ENCODE data around the gene C19orf73.
A peak's percentile ranks its signal among the peaks of the same experiment; 100 is the strongest.

C19orf73 gene

DNA sequence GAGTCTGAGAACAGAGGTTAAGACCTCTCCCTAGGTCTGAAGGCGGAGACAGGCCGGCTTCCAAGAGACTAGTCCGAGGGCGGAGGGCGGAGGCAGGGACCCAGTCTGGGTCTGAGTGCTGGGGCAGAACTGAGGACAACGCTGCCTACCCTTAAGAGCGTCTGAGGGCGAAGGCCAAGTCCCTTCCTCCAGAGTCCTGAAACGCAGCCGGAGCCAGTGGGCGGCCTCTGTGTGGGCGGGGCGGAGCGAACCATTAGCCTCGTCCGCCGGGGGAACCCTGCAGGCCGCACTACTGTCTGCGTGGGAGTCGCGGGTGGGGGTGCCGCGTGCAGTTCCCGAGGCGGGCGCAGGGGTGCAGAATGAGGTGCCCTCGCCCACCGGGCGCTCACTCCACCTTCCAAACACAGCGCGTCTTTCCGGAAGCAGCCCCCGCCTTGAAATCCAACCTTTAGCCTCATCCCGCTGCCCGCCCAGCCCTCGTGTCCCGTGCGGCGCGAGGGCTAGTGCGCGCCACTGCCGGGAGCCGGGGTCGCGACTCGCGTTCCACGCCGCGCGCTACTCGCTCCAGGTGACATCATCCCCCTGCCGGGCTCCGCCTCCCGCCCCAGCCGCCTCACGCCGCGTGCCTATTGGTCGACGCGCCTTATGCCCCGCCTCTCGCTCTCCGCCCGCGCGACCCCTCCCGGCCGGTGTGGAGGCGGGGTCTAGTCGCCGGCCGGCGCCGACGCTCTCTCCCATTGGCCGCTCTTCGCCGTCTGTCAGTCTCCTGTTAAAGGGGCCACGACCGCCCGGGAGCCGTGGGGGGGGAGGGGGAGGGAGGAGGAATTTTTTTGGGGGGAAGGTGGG lies at the start of gene C19orf73:
Gene C19orf73 (minus strand): TSS at position 579 of the 846 bp plus-strand sequence. CDS start 121 bp downstream, at position 458.
- DNase-seq = peak; percentile 91 to 99 (median 94)

DNA sequence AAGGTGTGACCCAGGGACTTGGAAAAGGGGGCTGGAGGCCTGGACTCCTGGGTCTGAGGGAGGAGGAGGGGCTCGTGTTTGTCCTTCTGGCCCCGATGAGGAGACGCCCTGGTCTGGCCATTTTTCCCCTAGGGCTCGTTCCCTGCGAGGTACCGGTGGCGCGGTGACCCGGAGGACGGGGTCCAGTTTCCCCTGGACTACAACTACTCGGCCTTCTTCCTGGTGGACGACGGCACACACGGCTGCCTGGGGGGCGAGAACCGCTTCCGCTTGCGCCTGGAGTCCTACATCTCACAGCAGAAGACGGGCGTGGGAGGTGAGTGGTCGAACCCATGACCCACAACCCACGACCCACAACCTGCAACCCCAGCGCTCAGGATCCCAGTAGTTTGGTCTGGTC lies 49.5 kb upstream of the C19orf73 start:
- DNase-seq = no peak

DNA sequence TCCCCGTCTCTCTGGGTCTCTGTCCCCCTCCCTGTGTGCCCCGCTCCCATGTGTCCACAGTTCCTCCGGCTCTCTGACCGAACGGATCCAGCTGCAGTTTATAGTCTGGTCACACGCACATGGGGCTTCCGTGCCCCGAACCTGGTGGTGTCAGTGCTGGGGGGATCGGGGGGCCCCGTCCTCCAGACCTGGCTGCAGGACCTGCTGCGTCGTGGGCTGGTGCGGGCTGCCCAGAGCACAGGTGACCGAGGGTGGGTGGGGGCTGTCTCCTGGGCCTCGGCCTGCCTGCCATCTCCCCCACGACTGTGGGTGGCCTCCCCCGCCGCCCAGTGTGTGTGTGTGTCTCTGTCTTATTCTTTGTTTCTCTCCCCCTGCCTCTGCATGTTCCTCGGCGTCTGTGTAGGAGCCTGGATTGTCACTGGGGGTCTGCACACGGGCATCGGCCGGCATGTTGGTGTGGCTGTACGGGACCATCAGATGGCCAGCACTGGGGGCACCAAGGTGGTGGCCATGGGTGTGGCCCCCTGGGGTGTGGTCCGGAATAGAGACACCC lies 49.0 kb upstream of the C19orf73 start:
- DNase-seq = no peak

GRCh38 chr19:49165865-49166301 lies 46.9 kb upstream of the C19orf73 start:
- DNase-seq = no peak

DNA sequence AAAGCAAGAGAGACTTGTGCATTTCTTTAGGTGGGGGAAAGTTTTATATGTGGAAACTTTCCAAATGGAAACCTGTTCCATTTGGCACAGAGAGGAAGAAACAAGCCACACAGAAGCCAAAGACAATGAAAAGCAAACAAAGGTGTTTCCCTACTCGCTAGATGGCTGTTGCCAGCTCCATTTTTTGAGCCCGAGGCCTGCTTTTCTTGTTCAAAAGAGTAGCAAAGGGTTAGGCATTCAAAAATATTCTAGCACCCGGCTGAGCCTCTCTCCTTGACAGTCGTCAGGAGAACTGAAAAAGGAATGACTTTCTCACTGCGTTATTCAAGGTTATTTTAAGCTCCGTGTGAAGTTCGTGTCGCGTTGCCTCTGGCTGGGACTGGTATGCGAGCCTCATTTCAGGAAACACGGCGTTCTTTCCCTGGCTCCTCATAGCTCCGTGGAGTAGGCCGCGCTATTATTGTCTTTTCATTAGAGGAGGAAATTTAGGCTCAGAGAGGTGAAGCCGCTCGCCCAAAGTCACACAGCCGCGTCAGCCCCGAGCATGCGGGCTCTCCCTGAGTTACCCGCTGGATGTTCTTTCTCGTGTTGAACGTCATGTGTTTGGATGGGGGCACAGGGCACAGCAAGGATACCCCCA lies 46.3 kb upstream of the C19orf73 start:
- DNase-seq = no peak

DNA sequence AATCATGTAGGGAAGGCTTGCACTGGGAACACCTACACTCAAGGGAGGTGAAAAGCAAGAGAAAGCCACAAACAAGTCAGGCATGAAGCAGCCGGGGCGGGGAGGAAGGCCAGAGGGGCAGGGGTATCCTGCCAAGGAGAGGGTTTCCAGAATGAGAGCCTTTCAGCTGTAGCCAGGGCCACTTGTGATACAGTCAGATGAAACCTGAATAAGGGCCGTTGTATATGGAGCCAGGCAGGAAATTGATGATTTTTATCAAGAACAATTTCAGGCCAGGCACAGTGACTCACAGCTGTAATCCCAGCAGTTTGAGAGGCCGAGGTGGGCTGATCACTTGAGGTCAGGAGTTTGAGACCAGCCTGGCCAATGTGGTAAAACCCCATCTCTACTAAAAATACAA lies 43.0 kb upstream of the C19orf73 start:
- no peak for DNase-seq

DNA sequence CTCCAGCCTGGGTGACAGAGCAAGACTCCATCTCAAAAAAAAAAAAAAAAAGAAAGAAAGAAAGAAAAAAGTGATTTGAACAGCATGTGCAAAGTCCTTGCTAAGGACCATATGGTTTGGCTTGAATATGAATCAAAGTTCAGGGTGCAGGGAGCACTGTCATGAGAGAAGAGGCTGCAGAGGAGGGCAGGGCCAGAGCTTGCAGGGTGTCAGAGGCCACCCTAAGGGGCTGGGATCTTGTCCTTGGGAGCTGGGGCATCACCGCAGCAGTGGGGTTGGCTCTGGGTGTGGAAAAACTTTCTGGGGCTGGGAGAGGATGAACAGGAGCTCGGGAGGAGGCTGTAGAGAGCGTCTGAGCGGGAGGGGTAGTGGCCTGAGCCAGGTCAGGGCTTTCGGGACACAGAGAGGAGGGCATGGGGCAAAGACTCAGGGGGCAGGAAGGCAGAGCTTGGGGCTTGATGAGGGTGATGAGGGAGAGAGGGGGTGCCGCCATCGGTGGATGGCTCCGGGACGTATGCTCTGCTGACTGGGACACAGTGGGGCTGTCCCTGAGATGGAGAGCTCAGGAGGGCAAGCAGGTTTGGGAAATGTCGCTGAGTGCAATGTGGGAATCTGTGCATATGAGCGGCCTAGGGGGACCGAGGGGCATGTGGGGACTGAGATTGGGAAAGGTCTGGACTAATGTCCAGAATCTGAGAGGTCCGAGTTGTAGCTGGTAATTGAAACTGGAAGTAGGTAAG lies 41.7 kb upstream of the C19orf73 start:
- no peak for DNase-seq

DNA sequence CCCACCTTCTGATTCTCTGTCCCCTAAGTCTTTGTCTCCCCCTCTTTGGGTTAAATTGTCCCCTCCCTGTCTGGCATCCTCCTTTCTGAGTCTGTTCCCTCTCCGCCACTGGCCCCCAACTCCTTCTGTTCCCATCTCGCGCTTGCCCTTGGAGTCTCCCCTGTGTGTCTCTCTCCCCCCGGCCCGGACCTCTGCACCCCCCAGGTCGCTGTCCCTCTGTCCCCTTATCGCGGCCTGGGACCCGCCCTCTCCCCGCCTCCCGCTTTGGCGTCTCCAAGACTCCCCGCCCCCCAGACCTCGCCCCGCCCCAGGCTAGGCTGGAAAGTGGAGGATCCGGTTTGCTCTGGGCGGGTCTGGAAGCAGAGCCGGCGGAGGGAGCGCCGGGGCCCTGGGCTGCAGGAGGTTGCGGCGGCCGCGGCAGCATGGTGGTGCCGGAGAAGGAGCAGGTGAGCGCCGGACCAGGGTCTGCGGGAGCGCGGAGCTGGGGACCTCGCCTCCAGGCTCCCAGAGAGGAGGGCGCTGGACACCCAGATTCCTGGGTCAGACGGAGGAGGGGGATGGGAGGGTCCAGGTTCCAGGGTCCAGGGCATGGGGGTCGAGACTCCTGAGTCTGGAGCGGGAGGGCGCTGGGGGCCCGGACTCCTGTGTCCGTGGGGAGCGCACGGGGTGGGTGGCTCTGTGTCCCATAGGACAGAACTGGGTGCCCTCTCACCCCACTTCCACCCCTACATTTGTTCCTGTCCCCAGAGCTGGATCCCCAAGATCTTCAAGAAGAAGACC lies 38.7 kb upstream of the C19orf73 start, which contains the start of gene TRPM4:
Gene TRPM4 (plus strand): TSS at position 348 of the 780 bp plus-strand sequence. CDS start 75 bp downstream, at position 423.
- peak in 3 of 6 experiments; percentile 6 to 33 (median 12) for DNase-seq

- no peak for DNase-seq
Observed at GRCh38 chr19:49155820-49156346, 36.9 kb upstream of the C19orf73 start.

DNA sequence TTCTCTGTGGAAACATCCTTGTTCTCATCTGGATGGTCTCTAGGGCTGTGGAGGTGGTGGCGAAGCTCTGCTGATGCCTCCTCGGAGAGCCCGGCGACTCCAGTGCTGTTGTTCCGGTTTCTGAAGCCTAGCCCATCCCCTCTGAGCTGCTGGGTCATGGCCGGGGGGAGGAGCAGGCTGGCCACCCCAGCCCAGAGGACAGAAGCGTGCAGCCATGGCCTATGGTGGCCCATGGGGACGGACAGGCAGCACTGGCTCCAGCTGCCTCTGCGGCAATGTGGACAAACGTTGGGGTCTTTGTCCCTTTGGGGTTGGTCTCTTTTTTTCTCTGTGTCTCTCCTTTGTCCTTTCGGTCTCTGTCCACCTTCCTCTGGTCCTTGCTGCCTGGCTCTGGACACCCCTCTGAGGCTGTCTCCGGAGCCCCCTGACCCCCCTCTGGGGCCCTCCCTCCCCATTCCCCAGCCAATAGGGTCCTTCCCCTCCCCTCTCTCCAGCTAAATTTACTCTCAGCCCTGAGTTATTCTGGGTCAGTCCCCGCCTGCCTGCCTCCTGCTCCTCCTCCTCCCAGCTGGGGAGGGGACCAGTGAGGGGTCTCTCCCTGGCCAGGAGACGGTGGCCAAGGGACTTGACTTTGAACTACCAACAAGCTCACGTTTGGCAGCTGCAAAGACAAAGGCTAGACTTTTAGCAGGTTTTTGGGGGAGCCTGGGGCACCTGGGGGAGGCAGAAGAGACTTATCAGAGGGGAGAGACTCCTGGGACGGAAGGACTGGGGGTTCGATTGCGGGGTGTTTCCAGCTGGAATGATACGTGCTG lies 36.3 kb upstream of the C19orf73 start, which contains the start of gene HRC:
Gene HRC (minus strand): TSS at position 392 of the 815 bp plus-strand sequence. CDS start 159 bp downstream, at position 233.
- DNase-seq = no peak

- no peak for DNase-seq
Observed at GRCh38 chr19:49154279-49154678, 35.3 kb upstream of the C19orf73 start.

- no peak for DNase-seq
Observed at GRCh38 chr19:49153167-49153809, 34.3 kb upstream of the C19orf73 start.

DNA sequence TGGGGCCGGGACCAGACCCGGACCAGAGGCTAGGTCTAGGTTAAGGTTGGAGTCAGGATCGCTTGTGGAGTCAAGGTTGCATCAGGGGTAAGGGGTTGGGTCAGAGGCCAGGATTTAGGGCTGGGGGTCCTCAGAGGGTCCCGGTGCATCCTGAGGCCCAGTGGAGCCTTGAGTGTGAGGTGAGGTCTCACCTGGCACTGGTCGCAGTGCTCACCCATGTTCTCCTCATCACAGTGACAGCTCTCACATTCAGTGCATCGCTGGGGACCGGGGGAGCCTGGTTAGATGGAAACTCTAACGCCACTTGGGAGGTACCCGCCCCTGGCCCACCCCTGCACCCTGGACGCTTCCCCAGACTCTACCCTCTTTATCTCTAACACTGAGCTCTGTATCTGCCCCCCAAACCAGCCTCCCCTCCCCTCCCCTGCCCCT lies 33.2 kb upstream of the C19orf73 start:
- DNase-seq = no peak

DNA sequence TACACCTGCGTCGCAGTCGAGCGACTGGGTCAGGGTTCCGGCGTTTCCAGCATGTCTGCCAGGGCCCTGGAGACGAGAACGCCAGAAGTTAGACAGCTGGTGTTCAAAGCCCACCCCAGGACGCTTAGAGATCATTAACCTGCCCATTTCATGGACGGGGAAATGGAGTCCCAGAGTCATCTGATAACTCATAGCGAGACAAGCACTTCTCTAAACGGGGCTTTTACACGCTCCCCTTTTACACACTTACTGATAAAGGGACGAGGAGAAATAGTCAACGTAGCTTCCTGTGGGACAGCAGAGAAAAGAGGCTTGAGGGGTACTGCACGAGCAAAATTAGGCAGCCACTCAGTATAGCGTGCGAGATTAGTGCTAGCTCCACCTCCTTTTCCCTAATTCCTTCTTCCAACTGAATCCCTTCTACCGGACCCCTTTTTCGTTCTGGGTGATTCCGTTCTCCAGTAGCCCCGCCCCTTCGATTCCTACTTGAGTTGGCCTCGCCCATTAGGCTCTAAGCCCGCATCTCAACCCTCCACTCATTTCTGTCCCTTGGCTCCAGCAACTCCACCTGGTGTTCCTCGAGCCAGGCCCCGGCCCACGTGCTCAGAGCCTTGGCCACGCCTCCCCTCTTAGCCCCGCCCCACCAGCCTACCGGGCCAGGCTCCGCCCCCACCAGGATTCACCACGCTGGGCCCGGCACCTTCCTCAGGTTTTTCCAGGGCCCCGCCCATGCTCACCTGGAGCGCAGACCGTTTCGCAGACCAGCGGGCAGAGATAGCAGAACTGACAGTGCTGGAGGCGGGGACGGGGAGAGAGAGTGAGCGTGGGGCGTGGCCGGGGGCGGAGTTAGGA lies 32.5 kb upstream of the C19orf73 start:
- peak in 5 of 6 experiments; percentile 12 to 45 (median 22) for DNase-seq

GRCh38 chr19:49150944-49151243 lies 32.0 kb upstream of the C19orf73 start:
- no peak for DNase-seq

DNA sequence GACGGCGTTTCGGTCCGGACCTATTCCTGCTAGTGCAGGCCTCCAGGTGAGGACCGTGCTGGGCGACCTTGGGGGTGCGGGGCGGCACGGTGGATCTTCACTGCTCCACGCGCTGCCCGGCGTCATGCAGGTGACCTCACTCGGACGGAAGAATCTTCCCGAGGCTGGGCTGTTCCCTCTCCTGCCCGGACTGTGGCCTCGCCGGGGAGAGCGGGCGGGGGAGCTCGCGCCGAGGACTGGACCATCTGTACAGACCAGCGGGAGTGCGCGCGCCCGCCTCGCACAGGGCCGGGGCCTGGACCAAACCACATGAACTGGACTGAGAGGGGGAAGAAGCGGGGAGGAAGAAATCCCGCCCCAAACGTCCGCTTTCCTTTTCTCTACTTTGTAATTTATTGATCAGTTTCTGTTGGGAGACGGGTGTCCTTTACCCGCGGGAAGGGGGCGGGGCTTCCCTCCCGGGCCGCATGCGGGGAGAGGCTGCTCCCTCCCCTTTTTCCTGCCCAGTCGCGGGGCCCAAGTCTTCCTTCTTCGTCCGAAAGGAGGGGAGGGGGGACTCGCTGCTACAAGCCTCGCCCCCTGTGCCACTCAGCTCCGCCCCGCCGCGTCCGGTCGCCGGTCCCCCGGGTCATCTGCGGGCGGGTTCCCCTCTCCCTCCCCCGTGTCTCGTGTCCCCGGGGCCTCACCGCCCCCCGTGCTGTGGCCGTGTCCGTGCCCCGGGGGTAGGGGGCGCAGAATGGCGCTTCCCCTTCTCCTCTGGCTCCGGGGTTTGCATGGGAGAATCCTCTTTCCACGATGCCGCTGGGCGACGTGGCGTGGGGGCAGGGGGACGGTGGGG lies 31.4 kb upstream of the C19orf73 start:
- DNase-seq = peak in 3 of 6 experiments; percentile 7 to 45 (median 23)

DNA sequence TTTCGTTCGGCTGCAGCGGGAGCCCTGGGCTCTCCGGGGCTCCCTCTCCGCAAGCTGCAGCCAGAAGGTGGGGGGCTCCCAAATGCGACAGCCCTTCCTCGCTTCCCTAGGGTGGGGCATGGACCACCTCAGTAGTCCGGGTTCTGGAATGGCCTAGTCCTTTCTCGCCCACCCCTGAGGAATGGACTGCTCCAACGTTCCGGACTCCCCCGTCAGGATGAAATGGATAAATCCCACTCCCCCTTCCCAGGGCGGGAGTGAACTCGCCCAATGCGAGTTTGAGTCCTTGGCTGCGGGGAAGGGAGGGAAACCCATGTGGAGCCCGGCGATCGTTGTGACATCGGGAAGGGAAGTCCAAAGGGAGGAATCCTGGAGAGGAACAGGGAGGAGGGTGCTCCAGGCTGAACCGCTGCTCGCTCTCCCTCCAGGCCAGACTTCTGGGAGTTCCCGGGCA lies 30.7 kb upstream of the C19orf73 start:
- no peak for DNase-seq

Measured in stimulated activated naive CD4-positive, alpha-beta T cell (primary cell).